Naive B cell (primary cell): ENCODE measurements around the gene FANCG. TPM values are rescaled to one million over a fixed set of nuclear protein-coding genes. Genes with fewer than 3 reads are reported as not detected.

Source experiments
- ATAC-seq, 2 donors: fragments of 150-1000 bp; cut with Tn5 transposase; 2 replicates each; pipeline ENCODE4 v1.10.0; 2021; ENCODE audit warnings: low read depth in 2 of 2, mild to moderate bottlenecking in 2 of 2, moderate library complexity in 2 of 2
- DNase-seq: peaks from one replicate; pipeline ENCODE4 v3.0.0; 2022
- H3K27ac Mint-ChIP-seq, 6 donors: one replicate each; pipeline ENCODE4 v1.8.0; 2020 to 2022; ENCODE audit warnings: mild to moderate bottlenecking in 6 of 6, mixed read lengths in 6 of 6, moderate library complexity in 5 of 6, inconsistent platforms in 2 of 6
- H3K27me3 Mint-ChIP-seq, 3 donors: one replicate each; pipeline ENCODE4 v1.8.0; 2021 to 2022; ENCODE audit warnings: mixed read lengths in 3 of 3, mild to moderate bottlenecking in 1 of 3
- H3K36me3 Mint-ChIP-seq, 2 donors: one replicate each; pipeline ENCODE4 v1.8.0; 2020 to 2022; ENCODE audit warnings: mixed read lengths in 2 of 2, inconsistent platforms in 1 of 2, mild to moderate bottlenecking in 1 of 2
- H3K4me1 Mint-ChIP-seq, 3 donors: one replicate each; pipeline ENCODE4 v1.8.0; 2020 to 2022; ENCODE audit warnings: mixed read lengths in 3 of 3, inconsistent platforms in 1 of 3, mild to moderate bottlenecking in 1 of 3, moderate library complexity in 1 of 3
- H3K4me3 Mint-ChIP-seq, 8 donors: one replicate each; pipeline ENCODE4 v1.8.0; 2020 to 2022; ENCODE audit warnings: mild to moderate bottlenecking in 8 of 8, mixed read lengths in 8 of 8, moderate library complexity in 8 of 8, inconsistent platforms in 2 of 8
- H3K9me3 Mint-ChIP-seq, 7 donors: one replicate each; pipeline ENCODE4 v1.8.0; 2020 to 2022; ENCODE audit warnings: mixed read lengths in 7 of 7, mild to moderate bottlenecking in 5 of 7, inconsistent platforms in 2 of 7, moderate library complexity in 1 of 7
- polyA plus RNA-seq, 6 donors: library from polyadenylated mRNA; unstranded; fragments of 300-500 nt; fragmentation: Illumina TruSeq; gene quantifications; one replicate each; pipeline ENCODE4 v1.2.3, GENCODE V29; 2021; ENCODE audit warnings: low read depth in 6 of 6

Gene FANCG
- polyA plus RNA-seq, 6 donors from 2014 or later = 1.8 to 12.1 (median 10.5) TPM

- H3K4me3 Mint-ChIP-seq = peak within 1 kb of the TSS; percentile 80 to 94 (median 90)
- no peaks in the 10 kb centered on the region for H3K27me3 Mint-ChIP-seq
- H3K4me1 Mint-ChIP-seq = peaks cover 23 to 50% (median 41%) of the 10 kb centered on the region in 3 donors
- peak within 1 kb of the TSS; percentile 87 to 98 (median 94) for H3K27ac Mint-ChIP-seq
- H3K36me3 Mint-ChIP-seq = peaks cover 7 to 23% of the 10 kb centered on the region in 2 donors
- DNase-seq (peak; percentile 88), ATAC-seq (peak; percentile 90 to 91)
- no peaks in the 10 kb centered on the region for H3K9me3 Mint-ChIP-seq
Observed at GRCh38 chr9:35096035-35096849, 16.5 kb upstream of the FANCG start, which contains the start of gene PIGO. Gene PIGO (minus strand): TSS chr9:35096591. CDS start chr9:35095565, 1,026 bp downstream.

DNA sequence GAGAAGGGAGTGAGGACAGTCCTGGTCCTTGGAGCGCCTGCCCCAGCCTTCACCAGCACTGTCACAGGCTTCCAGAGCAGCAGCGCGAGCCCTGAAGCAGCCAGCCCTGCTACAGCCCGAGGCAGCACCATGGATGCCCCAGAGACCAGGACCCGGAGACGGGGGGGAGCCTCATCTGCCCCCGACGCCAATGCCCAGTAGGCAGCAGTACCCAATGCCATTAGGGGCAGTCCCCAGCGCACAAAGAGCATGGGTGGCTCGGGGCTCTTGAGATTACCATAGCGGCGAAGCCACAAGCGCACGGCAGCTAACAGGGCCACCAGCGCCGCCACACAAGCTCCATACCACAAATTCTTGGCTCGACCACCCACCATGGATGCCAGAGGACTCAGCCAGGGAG lies 11.8 kb upstream of the FANCG start:
- ATAC-seq = no peak
- Mint-ChIP-seq H3K9me3 (no peaks in the 10 kb centered on the region), H3K27me3 (no peaks in the 10 kb centered on the region), H3K4me3 (peak overlapping the region in 1 of 8 donors; percentile 47), H3K4me1 (peaks cover 22 to 44% (median 30%) of the 10 kb centered on the region in 3 donors), H3K27ac (no peak overlapping the region), H3K36me3 (peaks cover 24 to 28% of the 10 kb centered on the region in 2 donors)
- DNase-seq = no peak

DNA sequence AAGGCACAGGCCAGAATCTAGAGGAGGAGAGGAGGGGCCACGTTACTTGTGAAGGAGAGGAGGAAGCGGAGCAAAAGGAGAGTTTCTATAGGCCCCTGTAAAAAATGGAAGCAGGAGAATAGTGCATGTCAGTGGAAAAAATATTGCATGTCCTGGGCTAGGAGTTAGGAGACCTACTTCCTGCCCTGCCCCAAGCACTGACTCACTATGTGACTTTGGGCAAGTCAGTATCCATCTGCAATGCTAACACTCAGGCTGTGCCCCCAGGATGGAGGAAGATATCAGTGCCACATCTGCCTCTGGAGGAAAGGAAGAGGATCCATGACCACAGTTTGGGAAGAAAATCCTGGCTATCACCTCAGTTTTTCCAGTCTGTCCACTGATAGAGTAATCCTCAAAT lies 9.7 kb upstream of the FANCG start:
- H3K9me3 Mint-ChIP-seq = no peaks in the 10 kb centered on the region
- no peak for DNase-seq
- peaks cover 10 to 23% (median 12%) of the 10 kb centered on the region in 3 donors for H3K4me1 Mint-ChIP-seq
- H3K27me3 Mint-ChIP-seq = no peaks in the 10 kb centered on the region
- H3K27ac Mint-ChIP-seq = peak overlapping the region in 1 of 6 donors; percentile 47
- peaks cover 34 to 36% of the 10 kb centered on the region in 2 donors for H3K36me3 Mint-ChIP-seq
- ATAC-seq = no peak
- peak overlapping the region in 1 of 8 donors; percentile 4 for H3K4me3 Mint-ChIP-seq

GRCh38 chr9:35085078-35085477 lies 5.3 kb upstream of the FANCG start:
- ATAC-seq (no peak), DNase-seq (no peak)
- Mint-ChIP-seq H3K27me3 (no peaks in the 10 kb centered on the region), H3K9me3 (no peaks in the 10 kb centered on the region), H3K36me3 (peaks cover 17 to 25% of the 10 kb centered on the region in 2 donors), H3K4me1 (peaks cover 3 to 8% (median 7%) of the 10 kb centered on the region in 3 donors), H3K4me3 (no peak overlapping the region), H3K27ac (no peak overlapping the region)

DNA sequence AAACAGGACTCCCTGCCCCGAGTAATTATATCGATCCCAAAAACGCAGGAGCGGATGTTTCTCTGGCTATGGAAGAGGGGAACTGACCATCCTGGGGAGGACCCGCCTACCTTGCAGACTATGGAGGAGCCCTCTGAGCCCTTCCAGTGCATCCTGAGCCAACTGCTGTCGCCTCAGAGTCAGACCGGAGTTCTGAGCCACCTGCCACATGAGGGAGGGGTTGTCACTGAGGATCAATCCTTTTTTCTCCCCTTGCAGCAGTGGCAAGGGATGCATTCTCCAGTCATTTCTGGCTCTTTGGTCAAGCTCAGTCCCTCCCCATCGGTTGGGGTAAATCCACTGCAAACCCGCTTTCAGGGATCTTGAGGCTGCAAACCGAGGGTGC lies 709 bp downstream of the FANCG start:
- Mint-ChIP-seq H3K27me3 (no peaks in the 10 kb centered on the region), H3K9me3 (no peaks in the 10 kb centered on the region), H3K4me1 (peaks cover 18 to 29% (median 27%) of the 10 kb centered on the region in 3 donors), H3K36me3 (no peaks in the 10 kb centered on the region), H3K4me3 (peak overlapping the region; percentile 88 to 96 (median 95)), H3K27ac (peak overlapping the region in 3 of 6 donors; percentile 18 to 61 (median 54))
- ATAC-seq (no peak), DNase-seq (no peak)

DNA sequence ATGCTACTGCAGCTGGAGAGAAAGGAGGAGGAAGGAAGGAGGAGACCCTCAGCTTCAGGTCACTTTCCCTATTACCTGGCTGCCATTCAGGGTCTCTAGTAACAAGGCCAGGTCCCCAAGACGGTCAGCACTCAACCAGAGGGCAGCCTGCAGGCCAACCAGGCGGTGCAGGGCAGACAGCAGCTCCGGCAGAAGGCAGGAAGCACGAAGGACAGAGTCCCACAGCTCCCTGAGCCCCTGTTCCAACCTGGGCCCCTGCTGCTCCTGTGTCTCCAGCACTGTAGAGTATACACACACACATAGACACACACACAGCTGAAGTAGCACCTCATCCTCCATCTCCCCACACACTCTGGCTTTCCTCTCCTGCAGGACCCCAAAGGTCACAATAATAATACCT lies 1.7 kb downstream of the FANCG start:
- peak overlapping the region in 1 of 6 donors; percentile 67 for H3K27ac Mint-ChIP-seq
- DNase-seq = no peak

GRCh38 chr9:35076848-35077247 lies 2.9 kb downstream of the FANCG start:
- Mint-ChIP-seq H3K36me3 (no peaks in the 10 kb centered on the region), H3K4me3 (peak overlapping the region in 1 of 8 donors; percentile 88), H3K4me1 (peaks cover 23 to 36% (median 36%) of the 10 kb centered on the region in 3 donors), H3K27ac (peak overlapping the region in 1 of 6 donors; percentile 15), H3K27me3 (no peaks in the 10 kb centered on the region), H3K9me3 (peaks cover 0 to 2% (median 0%) of the 10 kb centered on the region in 7 donors)
- ATAC-seq = no peak
- DNase-seq = no peak

More for the DNA sequence above, 1.7 kb downstream of the FANCG start:
- H3K27me3 Mint-ChIP-seq = no peaks in the 10 kb centered on the region
- H3K4me3 Mint-ChIP-seq = peak overlapping the region in 7 of 8 donors; percentile 68 to 96 (median 95)
- H3K4me1 Mint-ChIP-seq = peaks cover 19 to 31% (median 30%) of the 10 kb centered on the region in 3 donors
- no peaks in the 10 kb centered on the region for H3K9me3 Mint-ChIP-seq
- no peaks in the 10 kb centered on the region for H3K36me3 Mint-ChIP-seq
- no peak for ATAC-seq

- Mint-ChIP-seq H3K4me3 (peak overlapping the region in 1 of 8 donors; percentile 50), H3K4me1 (peaks cover 29 to 48% (median 40%) of the 10 kb centered on the region in 3 donors), H3K36me3 (no peaks in the 10 kb centered on the region), H3K27ac (no peak overlapping the region), H3K9me3 (peaks cover 0 to 2% (median 0%) of the 10 kb centered on the region in 7 donors), H3K27me3 (no peaks in the 10 kb centered on the region)
- ATAC-seq = no peak
- no peak for DNase-seq
Observed at GRCh38 chr9:35075358-35075757, 4.4 kb downstream of the FANCG start.

- H3K36me3 Mint-ChIP-seq = no peaks in the 10 kb centered on the region
- H3K4me1 Mint-ChIP-seq = peaks cover 30 to 48% (median 40%) of the 10 kb centered on the region in 3 donors
- H3K27ac Mint-ChIP-seq = no peak overlapping the region
- DNase-seq (no peak), ATAC-seq (no peak)
- H3K4me3 Mint-ChIP-seq = peak overlapping the region in 2 of 8 donors; percentile 40 to 50
- no peaks in the 10 kb centered on the region for H3K27me3 Mint-ChIP-seq
- peaks cover 0 to 2% (median 0%) of the 10 kb centered on the region in 7 donors for H3K9me3 Mint-ChIP-seq
Observed at GRCh38 chr9:35074791-35075190, 5.0 kb downstream of the FANCG start.

DNA sequence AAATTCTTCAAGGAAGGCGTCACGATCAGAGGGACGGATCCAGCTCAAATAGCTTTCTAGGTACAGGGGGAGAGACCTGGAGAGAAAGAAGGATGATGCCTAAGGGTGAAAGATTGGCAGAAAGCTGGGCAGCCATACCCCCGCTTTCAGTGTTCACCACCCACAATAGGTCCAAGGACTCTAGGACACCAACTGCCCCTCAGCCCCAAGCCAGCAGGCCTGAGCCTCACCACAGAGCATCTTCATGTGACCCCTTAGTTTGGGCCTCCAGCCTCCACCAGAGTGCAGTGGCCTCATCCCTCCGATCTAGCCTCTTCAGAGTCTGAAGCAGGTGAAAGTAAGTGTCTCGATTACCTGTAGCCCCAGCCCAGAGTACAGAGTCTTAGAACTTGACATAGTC lies 5.6 kb downstream of the FANCG start:
- Mint-ChIP-seq H3K27ac (no peak overlapping the region), H3K4me1 (peaks cover 30 to 44% (median 43%) of the 10 kb centered on the region in 3 donors), H3K27me3 (no peaks in the 10 kb centered on the region), H3K36me3 (no peaks in the 10 kb centered on the region), H3K9me3 (peaks cover 0 to 2% (median 0%) of the 10 kb centered on the region in 7 donors), H3K4me3 (peak overlapping the region in 2 of 8 donors; percentile 25 to 50)
- ATAC-seq = no peak
- no peak for DNase-seq

GRCh38 chr9:35073279-35073612 lies 6.5 kb downstream of the FANCG start:
- Mint-ChIP-seq H3K4me3 (peak overlapping the region in 7 of 8 donors; percentile 80 to 98 (median 91)), H3K36me3 (no peaks in the 10 kb centered on the region), H3K4me1 (peaks cover 29 to 46% (median 42%) of the 10 kb centered on the region in 3 donors), H3K27ac (peak overlapping the region; percentile 79 to 98 (median 93)), H3K27me3 (no peaks in the 10 kb centered on the region), H3K9me3 (peaks cover 0 to 2% (median 0%) of the 10 kb centered on the region in 7 donors)
- ATAC-seq (no peak), DNase-seq (no peak)

DNA sequence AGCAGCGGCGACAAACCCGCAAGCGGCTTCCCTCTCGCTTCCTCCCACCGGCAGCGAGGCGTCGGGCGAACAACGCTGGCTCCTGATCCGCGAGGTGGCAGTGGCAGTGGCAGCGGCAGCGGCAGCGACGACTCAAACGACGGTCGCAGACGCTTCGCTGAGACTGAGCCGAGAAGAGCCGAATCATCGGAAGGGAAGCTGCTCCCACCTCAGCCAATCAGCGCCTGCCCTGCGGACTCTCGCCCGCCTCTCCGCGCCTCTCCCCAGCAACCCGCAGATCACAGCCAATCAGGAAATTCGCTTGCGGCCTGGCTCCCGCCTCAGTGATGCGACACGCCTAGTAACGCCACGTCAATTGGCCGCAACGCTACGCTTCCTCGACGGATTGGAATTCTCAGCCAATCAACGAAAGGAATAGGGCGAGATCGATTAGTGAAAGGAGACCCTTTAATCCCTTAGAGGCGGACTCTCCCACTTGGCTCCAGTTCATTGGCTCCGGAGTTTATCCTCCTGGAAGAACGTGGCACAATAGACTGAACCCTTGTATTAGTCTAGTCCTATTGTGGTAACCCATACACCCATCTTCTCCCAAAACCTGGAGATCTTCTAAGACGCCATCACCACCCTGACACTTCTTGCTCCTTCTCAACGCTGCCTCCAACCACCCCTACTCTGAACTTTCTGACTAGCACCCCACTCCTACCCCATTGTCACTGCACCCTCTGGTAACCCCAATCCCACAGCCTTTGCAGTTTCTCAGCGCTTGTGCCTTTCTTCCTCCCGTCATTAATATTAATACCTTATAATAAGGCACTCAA lies 7.1 kb downstream of the FANCG start, which contains the start of gene VCP:
Gene VCP (minus strand): TSS at position 165 of the 818 bp plus-strand sequence. CDS start 272 bp downstream, outside the sequence.
- Mint-ChIP-seq H3K27me3 (no peaks in the 10 kb centered on the region), H3K4me3 (peak within 1 kb of the TSS; percentile 87 to 98 (median 94)), H3K9me3 (peaks cover 0 to 2% (median 0%) of the 10 kb centered on the region in 7 donors), H3K36me3 (peaks cover 0 to 5% of the 10 kb centered on the region in 2 donors), H3K4me1 (peaks cover 30 to 46% (median 43%) of the 10 kb centered on the region in 3 donors), H3K27ac (peak within 1 kb of the TSS; percentile 90 to 98 (median 95))
- DNase-seq = peak; percentile 98
- ATAC-seq = peak; percentile 86 to 88
